Measurements from ENCODE around the gene SMC6. TPM values are rescaled to one million over a fixed set of nuclear protein-coding genes. Genes with fewer than 3 reads are reported as not detected.

SMC6 gene
- total and polyA plus RNA-seq, 12 donors: 4.2 to 18.6 (median 7.6) TPM

DNA sequence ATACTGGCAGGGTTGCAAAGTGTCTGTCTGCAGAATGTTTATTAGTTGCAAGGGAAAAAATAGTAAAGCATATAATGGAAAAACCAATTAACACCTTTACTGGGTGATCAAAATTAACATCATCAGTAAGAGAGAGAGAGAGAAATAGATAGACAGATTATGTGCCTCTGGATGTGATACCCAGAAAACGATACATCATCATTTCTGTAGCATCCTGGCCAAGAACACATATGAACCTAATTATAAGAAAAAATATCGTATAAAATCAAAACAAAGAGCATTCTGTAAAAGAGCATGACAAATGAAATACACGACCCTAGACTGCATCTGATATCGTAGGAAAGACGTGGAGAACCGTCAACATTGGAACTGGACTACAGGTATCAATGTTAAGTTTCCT lies 64.6 kb downstream of the SMC6 start:
- no peak overlapping the region for H3K4me3 ChIP-seq
- DNase-seq: no peak
- no peaks in the 10 kb centered on the region for H3K4me1 ChIP-seq (replicated peaks in 1 of 2)
- WGBS, 4 donors: 86 to 91% (median 87%) methylated on average over 6 of the region's 6 CpGs
- TF ChIP-seq, protein P1, sequence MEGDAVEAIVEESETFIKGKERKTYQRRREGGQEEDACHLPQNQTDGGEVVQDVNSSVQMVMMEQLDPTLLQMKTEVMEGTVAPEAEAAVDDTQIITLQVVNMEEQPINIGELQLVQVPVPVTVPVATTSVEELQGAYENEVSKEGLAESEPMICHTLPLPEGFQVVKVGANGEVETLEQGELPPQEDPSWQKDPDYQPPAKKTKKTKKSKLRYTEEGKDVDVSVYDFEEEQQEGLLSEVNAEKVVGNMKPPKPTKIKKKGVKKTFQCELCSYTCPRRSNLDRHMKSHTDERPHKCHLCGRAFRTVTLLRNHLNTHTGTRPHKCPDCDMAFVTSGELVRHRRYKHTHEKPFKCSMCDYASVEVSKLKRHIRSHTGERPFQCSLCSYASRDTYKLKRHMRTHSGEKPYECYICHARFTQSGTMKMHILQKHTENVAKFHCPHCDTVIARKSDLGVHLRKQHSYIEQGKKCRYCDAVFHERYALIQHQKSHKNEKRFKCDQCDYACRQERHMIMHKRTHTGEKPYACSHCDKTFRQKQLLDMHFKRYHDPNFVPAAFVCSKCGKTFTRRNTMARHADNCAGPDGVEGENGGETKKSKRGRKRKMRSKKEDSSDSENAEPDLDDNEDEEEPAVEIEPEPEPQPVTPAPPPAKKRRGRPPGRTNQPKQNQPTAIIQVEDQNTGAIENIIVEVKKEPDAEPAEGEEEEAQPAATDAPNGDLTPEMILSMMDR (IDR thresholded peaks at IDR 0.05): no peak
- TF ChIP-seq POLR2A (IDR thresholded peaks at IDR 0.05): no peak
- H3K36me3 ChIP-seq (replicated peaks in 1 of 2): peaks cover 0 to 3% of the 10 kb centered on the region in 2 donors
- H3K9me3 ChIP-seq (replicated peaks in 1 of 3): no peaks in the 10 kb centered on the region
- H3K27me3 ChIP-seq: no peaks in the 10 kb centered on the region
- H3K27ac ChIP-seq: no peak overlapping the region
- intact Hi-C loops (cut with DNase I): no loop called here

DNA sequence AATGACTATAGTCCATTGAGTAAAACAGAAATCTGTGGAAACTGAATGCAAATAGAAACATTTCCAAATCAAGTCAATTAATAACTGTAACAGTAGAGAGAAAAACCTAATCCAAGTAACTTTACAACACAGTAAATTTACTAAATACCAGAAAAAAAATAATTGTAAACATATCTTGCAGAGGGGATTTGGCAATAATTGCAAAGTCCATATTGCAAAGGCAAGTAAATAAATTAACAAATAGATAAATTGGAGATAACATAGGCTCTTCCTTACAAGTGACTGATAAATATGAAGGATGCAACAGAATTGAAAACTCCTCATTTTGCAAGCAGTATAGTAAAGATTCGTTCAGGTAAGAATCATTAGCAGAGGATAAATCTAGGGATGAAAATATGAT lies 65.0 kb downstream of the SMC6 start:
- Histone ChIP-seq H3K27ac (no peak overlapping the region), H3K4me3 (no peak overlapping the region), H3K4me1 (replicated peaks in 1 of 2) (no peaks in the 10 kb centered on the region), H3K27me3 (no peaks in the 10 kb centered on the region), H3K9me3 (replicated peaks in 1 of 3) (no peaks in the 10 kb centered on the region), H3K36me3 (replicated peaks in 1 of 2) (peaks cover 0 to 3% of the 10 kb centered on the region in 2 donors)
- 84 to 91% (median 87%) methylated on average over 1 of the region's 1 CpG for WGBS, 4 donors
- no peak for DNase-seq
- TF ChIP-seq, protein P1 (IDR thresholded peaks at IDR 0.05): no peak
- intact Hi-C loops (cut with DNase I): no loop called here

DNA sequence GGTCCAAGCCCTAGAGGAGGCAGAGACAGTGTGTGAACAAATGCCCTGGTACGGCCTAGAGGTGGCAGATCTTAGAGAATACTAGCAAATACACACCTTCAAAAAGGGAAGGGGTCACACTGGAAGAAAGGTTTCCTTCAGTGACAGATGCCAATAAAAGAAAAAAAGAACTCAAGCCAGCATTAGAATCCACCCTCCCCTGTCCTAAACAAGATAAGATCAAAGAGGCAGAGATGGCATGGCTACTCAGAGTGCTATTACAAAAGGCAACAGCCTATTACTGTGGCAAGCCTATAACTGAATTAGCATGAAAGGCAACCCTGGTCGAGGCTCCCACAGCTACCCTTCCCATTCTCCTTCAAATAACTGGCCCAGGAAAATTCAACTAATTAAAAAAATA lies 69.6 kb downstream of the SMC6 start:
- Histone ChIP-seq H3K27ac (no peak overlapping the region), H3K27me3 (no peaks in the 10 kb centered on the region), H3K36me3 (replicated peaks in 1 of 2) (peaks cover 0 to 4% of the 10 kb centered on the region in 2 donors), H3K4me3 (no peak overlapping the region), H3K4me1 (replicated peaks in 1 of 2) (no peaks in the 10 kb centered on the region), H3K9me3 (replicated peaks in 1 of 3) (no peaks in the 10 kb centered on the region)
- DNase-seq: no peak
- intact Hi-C loops (cut with DNase I): no loop called here
- WGBS, 4 donors: 80 to 96% (median 90%) methylated on average over 2 of the region's 2 CpGs
- TF ChIP-seq, protein P1 (IDR thresholded peaks at IDR 0.05): no peak
- TF ChIP-seq POLR2A (IDR thresholded peaks at IDR 0.05): no peak

DNA sequence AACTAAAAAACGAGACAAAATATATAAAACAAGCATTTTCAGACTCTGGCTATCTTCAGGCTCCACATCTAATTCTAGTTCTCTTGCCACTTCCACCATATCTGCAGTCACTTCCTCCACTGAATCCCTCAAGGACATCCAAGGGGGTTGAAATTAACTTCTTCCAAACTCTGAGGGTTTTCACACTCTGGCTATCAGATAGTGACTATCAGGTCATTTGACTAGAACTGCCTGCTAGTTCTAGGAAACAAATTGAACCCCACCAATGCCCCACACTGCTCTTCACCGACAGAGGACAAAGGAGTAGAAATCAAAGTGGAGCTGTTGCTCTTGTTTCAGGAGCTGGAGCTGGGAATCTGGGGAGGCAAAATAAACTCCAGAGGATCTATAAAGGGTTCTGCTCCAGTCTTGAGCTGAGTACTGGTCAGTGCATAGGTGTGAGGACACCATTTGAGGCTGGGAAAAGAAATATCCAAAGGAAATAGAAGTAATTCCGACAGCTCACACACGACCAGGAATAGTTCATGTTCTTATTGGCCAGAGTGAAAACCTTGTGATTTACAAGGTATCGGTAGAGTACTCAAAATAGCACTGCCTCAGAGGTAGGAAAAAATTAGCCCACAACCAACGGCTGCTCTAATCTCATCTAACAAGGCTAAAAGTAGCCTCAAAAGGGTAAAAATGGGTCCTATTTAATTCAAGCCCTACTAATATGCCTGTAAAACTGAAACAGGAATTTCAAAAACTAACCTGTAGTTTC lies 71.3 kb downstream of the SMC6 start:
- intact Hi-C loops (cut with DNase I): no loop called here
- H3K27me3 ChIP-seq: no peaks in the 10 kb centered on the region
- H3K36me3 ChIP-seq (replicated peaks in 1 of 2): peaks cover 0 to 4% of the 10 kb centered on the region in 2 donors
- WGBS, 4 donors: 91 to 95% (median 92%) methylated on average over 6 of the region's 6 CpGs
- no peaks in the 10 kb centered on the region for H3K9me3 ChIP-seq (replicated peaks in 1 of 3)
- no peak for DNase-seq
- no peaks in the 10 kb centered on the region for H3K4me1 ChIP-seq (replicated peaks in 1 of 2)
- H3K4me3 ChIP-seq: no peak overlapping the region
- H3K27ac ChIP-seq: no peak overlapping the region
- TF ChIP-seq, protein P1 (IDR thresholded peaks at IDR 0.05): no peak
- TF ChIP-seq POLR2A (IDR thresholded peaks at IDR 0.05): no peak

Data from adrenal gland (tissue), 12 donors.